Glomerular visceral epithelial cell (primary cell): Measurements from ENCODE around the gene FGGY.
"Not testable (repeated sequence)": the region's sequence is repeated elsewhere in the genome, so short reads cannot be mapped to it uniquely, and the experiment has no call there.

ENCODE experiments used
- DNase-seq: peaks from one replicate; pipeline ENCODE4 v3.0.0-alpha.2; 2016; ENCODE audit errors: extremely low spot score

FGGY gene

DNA sequence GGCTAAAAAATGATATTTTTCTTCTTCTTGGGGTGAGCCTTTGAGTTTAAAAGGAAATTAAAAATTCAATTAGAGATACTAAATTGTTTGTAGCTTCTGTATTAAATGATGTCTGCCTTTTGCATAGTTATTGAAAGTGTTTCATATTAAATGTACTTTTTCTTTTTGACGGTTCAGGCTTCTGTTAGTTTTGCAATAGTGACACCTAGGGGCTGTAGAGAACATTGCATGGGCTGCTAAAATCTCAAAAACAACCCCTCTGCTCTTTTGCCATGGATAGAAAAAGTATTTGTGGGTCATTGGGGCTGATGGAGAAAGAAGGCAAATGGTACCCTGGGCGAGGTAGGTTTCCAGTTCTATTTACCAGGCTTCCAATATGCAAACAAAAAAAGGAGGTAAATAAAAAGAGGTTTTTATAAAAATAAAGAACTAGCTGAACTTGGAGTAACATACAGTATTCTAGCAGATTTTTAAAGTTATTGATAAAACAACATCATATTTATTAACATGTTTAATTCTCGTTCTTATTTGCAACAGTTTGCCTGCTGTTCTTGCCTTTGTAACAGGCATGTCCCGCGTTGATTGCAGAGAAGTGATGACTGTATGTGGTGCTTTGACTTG lies 402.4 kb downstream of the FGGY start:
- DNase-seq, result peak; percentile 57

DNA sequence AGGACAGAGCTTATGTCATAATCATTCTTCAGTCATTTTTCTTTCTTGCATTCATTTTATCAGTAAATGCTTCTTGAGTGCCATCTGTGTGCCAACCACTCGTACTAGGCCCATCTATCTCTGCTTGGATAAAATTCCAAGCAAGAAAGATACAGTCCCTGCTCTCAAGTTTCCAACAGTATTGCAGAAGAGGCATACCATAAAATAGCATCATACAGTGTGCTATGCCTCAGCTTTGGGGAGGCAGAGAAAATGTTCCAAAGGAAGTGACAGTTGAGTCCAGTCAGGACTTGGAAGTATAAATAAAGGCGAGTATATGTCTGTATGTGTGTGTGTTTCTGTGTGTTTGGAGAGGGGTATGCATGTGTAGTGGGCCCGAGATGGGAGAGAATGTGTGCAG lies 404.5 kb downstream of the FGGY start:
- no peak for DNase-seq

DNA sequence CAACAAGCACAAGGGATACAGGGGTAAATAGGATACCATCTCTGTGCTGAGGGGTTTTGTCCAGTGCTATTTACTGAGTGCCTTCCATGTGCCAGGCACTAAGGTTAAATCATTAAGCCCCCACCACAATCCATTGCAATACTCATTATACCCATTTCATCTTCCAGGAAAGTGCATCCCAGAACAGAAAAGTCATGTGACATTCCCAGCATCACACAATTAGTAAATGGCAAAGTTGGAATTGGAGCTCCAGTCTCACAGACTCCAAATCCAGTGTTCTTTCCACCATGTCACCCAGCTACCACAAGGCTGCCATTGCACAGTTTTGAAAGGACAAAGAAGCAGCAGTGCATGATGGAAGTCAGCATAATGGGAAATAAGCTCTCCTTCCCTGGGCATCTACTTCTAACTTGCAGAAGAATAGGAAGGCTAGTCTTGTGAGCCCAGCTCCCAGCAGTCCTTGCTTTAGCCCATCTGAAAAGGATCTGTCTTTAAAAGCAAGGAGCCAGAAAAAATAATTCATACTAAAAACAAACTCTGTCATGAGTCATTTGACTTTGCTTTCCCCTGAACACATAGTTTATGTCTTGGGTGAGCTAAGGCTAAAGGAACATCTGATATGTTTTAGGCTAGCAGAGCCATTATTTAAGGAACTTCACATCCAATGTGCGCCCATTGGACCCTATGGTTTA lies 406.5 kb downstream of the FGGY start:
- DNase-seq, result no peak

DNA sequence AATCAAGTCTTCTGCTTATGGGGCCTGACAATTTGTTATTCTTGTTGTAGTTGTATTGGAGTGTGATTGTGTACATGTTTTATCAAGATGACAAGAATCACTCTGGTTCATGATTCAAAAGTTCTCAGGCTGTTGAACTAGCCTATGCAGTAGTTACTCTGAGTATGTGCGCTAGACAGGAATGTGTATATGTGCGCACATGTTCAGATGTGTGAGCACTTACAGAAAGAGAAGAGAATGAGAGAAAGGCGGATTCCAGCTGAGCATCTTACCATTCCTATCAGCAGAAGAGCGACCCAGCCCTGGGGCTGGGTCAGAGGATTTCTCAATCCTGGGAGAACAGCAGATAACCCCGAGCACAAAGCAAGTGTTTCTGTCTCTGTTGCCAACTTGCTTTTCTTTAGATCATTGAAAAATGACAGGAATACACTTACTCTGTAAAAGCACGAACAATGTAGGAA lies 407.1 kb downstream of the FGGY start:
- DNase-seq, result no peak

DNA sequence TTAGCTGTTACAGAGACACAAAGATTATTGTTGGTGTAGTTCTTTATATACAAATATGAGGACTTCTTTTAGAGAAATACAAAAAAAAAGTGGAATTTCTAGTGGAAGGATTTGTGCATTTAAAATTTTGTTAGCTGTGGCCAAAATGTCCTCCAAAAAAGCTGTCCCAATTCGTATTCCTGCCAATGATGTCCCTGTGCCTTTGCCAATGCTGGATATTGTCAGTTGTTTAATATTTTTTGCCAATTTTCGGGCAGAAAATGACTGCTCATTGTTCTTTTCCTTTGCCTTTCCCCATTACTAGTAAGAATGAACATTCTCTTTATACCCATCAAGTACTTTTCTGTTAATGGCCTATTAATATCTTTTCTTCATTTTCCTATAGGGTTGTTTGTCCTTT lies 407.8 kb downstream of the FGGY start:
- DNase-seq, result no peak

DNA sequence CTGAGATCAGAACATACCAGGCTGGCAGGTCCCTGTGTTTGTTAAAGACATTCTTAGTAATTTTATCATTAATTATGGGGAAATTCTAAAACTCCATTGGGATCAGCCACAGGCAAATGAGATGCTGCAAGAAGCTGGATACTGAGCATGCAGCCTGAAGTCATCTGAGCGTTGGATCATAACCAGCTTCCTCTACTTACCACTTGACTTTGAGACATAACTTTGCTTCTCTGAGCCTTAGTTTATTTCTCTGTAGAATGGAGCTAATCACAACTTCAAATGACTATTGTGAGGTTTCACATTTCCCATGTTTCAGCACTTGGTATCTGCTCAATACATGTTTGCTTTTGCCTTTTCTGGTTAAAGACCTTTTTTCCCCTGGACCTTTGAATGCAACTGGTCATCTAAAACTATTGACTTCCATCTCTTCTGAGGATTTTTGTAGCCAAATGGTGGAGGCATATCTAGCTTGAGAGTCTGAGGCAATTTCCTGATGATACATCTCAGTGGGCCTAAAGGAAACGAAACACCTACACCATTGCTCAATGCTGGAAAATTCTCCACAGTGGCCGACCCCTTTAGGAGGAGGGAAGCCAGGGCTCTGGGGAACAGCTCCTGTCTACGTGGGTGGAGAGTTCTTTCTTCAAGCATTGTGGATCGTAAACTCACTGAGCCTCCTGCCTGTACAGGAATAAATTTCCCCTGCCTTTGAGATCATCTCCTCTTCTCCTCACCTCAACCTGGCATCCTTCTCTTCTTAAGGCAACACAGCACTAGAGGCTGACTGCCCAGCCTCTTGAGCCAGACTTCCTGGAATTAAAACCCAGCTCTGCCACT lies 408.8 kb downstream of the FGGY start:
- DNase-seq, result peak; percentile 25

DNA sequence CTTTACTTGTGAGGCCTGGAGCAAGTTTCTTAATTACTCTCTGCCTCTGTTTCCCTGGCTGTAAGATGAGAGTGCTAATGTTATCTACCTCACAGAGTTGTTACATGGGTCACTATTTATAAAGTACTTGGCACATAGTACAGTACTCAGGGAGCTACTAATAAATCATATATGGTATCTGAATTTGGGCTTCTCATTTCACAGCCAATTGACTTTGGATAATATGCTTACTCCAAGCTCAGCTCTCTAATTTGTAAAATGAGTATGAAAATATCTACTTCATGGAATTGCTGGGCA lies 409.4 kb downstream of the FGGY start:
- DNase-seq, result no peak

DNA sequence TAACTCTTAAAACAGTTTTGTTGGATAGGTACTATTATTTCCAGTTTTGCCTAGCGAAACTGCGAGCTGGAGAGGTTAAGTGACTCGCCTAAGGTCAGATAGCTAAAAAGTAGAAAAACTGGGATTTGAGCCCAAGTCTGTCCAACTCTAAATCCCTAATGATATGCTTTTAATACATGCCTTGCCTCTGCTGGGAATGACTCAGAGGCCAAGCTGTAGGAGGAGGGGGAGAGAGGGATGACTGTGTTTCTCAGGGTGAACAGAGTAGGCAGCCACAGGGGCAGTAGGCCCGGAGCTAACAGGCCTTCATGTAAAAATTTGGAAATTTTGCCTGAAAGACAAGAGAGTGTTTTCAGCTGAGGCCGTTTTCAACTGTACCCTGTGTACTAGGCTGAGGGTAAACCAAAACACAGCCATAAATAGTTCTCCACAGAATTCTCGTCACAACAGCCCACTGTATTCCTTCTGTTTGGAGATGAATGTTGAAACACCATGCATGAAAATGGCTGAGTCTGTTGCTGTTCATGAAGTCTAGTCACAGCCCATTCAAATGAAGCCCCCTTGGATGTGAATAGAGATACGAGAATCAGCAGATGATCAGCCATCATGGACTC lies 410.4 kb downstream of the FGGY start:
- DNase-seq, result peak; percentile 70

DNA sequence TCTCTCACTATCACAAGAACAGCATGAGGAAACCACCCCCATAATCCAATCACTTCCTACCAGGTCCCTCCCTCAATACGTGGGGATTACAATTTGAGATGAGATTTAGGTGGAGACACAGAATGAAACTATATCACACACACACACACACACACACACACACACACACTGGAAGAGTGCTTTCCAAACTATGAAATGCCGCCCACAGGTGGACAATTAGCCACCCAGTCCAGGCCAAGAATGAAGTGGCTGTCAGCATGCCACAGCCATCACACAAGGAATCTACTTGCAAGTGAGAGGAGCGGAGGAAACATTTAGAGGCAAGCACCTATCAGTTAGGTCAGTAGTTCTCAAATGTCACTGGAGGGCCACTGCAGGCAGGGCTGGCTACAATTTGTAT lies 412.4 kb downstream of the FGGY start:
- DNase-seq, result no peak

DNA sequence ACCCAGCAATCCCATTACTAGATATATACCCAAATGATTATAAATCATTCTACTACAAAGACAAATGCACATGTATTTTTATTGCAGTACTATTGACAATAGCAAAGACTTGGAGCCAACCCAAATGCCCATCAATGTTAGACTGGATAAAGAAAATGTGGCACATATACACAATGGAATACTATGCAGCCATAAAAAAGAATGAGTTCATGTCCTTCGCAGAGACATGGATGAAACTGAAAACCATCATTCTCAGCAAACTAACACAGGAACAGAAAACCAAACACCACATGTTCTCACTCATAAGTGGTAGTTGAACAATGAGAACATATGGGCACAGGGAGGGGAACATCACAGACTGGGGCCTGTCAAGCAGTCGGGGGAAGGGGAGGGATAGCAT lies 414.0 kb downstream of the FGGY start:
- not testable (repeated sequence) for DNase-seq

DNA sequence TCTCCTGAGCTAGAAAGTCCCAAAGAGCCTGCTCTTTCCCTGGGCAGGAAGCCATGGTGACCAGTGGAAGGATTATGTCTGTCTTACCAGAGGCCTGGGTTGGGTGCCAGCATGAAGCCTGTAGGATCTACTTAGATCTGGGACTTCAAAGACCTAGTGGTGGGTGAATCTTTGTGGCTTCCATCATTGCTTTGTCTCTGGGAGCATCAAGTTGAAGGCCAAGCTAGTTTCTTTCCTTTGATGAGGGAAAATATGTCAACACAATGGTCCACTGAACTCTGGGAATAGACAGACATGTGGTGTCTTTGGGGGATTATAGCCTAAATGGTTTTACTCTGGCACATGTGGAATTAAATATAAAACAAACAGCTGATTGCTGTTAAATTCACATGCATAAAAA lies 417.3 kb downstream of the FGGY start:
- no peak for DNase-seq

DNA sequence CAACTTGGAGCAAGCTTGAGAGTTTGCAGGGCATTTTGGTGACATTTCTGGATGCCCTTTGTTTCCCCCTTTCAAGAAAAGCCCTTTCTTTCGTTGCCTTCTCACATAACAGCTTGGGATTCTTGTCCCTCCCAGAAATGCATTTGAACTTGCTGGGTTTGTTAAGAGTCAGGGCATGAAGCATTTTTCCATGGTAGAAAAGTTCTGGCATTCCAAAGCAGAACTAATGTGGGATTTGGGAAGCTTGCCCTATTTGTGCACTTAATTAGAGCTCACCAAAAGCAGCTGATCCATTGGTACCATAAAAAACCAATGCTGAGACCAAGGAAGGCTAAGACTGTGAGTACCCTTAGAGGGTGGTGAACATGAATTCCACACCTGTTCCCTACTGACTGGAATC lies 418.1 kb downstream of the FGGY start:
- DNase-seq, result no peak

DNA sequence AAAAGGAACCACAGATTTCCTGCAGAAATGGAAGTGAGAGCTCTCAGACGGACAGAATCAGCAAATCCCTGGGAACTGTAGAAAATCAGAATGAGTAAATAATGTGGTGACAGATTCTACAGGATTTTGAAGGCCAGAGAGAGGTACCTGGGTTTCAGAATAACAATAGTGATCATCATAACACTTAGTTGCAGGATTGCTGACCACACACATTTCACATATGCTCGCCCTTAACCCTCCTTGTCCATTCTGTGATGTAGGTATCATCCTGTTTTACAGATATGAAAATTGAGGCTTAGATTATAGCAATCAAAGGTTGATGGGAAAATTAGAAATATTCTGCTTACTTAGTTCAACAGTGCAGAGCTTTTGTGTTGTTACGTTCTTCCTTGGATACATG lies 419.9 kb downstream of the FGGY start:
- DNase-seq, result no peak

DNA sequence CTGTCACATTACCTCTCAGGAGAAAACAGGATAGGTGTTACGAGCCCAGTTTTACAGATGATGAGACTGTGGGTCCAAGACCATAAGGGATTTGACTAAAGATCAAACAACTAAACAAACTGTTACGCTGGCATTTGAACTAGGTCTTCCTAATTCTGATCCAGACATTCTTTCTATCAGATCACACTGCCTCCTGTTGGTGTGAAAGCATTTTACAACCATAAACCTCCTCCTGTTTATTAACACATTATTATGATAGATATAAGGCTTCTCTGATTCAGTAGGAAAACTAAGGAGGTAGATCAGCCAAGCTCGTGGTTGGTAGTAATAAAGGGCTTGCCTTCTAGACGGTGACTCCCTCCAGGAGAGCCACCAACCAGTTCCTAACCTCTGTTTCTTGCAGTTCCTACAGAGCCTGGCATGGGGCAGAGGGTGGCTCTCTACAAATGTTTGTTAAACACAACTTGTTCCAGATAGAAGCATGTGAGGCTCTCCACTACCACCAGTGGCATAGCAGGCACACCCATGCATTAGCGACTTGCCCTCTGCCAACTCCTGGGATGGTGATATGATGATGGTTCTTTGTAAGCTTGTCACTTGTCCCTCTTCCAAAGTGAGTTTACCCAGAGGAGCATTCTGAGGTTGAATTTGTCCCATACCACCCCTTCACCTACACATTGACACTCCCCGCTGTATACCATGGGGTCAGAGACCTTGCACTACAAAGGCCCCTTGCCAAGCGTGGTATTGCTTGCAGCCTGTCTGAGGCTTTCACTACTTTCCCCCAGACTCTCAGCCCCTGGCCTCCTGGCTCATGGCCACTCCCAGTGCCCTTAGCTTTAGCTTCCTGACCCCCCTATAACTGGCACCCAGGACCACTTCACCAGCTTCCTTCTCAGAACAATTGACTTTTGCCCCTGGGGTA lies 421.4 kb downstream of the FGGY start:
- no peak for DNase-seq

DNA sequence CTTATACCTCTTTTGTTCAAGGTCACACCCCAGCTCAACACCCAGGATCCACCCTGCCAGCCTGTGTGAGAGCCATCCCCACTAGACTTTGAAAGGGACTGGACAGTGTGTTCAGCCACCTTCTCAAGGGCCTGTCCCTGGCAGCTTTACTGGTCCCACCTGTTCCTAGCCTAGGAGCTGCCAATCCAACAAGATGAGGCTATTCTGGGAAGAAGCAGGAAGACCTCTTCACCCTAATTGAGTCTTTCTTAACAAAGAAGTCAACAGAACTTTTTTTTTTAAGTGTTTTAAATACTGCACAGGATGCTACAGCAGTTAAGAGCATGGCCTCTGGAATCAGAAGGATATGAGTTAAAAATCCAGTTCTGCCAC lies 422.1 kb downstream of the FGGY start:
- DNase-seq, result no peak

DNA sequence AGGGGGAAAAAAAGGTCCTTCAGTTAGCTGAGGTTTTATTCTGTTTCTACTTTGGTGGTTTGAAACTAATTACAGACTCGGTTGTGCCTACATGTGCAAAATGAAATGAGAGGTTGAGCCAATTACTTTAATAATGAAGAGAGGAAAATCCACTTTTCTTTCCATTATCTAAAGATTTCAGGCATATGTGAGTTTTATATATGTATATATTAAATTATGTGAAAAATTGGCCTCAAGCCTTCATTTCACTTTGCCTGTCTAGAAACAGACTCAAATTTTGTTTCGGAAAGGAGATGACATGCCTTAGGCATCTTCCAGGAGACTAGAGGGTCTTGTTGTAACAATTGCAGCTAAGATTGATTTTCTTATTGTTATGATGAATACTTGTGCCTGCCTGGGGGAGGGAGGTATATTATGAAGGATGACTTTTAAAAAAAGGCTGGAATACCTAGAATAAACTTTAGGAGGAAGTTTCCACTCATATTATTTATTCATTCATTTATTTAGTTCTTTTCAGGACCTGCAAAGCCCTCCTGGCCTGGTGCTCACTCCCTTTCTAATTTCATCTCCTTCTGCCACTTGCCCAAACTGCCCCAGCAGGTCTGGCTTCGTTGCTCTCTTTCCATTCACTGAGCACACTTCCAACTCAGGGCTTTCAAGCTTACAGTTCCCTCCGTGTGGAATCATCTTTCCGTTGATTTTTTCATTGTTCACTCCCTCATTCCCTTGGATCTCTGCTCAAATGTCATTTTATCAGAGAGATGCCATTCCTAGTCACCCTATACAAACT lies 423.6 kb downstream of the FGGY start:
- DNase-seq, result no peak

DNA sequence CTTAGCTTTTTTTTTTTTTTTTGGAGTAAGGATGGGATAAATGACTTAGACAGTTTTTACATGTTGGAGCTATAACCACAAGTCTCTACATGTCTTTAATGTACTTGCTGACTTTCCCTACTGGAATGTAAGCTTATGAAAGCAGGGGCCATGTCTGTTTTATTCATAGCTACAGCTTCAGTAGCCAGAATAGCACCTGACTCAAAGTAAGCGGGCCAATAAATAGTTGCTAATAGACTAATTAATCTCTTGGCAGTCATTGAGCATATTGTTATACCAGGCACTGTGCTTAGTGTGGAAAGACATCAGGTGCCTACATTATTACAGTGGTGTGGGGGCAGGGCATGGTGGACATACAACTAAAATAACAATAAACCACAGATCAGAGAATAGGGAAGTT lies 433.4 kb downstream of the FGGY start:
- DNase-seq, result peak; percentile 27

DNA sequence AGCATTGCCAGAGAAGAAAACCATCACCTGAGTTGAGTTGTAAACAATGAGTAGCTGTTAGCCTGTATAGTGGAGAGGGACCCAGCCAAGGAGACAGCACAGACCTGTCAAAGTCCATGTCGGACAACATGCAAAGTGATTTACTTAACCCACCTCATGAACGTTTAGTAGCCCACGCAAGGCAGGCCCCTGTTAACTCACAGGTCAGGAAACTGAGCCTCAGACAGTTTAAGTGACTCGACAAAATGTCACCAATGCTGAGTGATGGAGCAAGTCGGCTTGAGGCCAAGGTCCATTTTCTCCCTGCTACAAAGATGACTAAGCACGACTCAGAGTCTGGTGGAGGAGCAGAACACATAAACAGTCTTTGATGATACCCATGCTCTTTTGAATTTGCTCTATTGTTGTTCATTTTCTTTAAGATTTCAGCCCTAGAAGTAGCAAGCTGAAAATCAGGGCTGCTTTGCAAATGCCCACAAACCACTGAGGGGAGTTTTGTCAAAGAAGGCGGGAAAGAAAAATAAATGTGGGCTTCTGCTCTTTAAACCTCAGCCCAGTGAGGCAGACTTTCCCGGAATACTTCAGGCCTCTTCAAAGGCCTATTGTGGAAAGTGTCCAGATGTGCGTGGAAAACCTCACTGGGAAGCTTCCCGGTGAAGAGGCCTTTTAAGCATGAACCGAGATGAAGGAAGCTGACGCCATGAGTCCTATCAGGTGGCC lies 434.0 kb downstream of the FGGY start:
- DNase-seq, result peak; percentile 70

DNA sequence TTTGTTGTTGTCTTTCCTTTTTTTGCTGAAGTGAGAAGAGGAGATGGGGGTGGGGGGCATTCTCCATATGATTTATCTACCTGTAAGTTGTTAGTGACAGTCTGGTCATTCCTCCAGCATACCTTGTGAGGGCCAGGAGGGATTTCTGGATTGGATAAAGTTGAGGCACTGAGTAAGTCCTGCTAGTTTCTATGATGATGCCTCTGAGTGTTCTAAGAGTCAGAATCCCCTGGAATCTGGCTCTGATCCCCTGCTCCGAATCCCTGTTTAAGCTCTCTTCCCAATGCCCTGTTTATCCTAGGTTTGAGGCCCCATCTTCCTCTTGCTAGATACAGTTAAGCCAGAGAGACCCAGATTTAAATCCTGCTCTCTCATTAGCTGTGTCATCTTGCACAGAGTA lies 434.7 kb downstream of the FGGY start:
- DNase-seq, result no peak
